Transverse colon (tissue), 4 donors: ENCODE data around the gene ZNF785. TPM values are rescaled to one million over a fixed set of nuclear protein-coding genes. Genes with fewer than 3 reads are reported as not detected.

Source experiments
- DNase-seq: peaks from one replicate; pipeline ENCODE4 v3.0.0-alpha.2; 2019
- H3K27ac ChIP-seq, 4 donors: fragments of 200-600 bp; sonication (generic); 2 replicates each; pipeline ENCODE4 v1.5.1; 2016 to 2018; ENCODE audit warnings: inconsistent platforms in 4 of 4
- H3K27me3 ChIP-seq: fragments of 200-600 bp; sonication (generic); 2 replicates; pipeline ENCODE4 v1.5.1; 2017; ENCODE audit warnings: inconsistent platforms
- H3K36me3 ChIP-seq, 4 donors: fragments of 200-600 bp; sonication (generic); 2 replicates each; pipeline ENCODE4 v1.5.1; 2017 to 2019; ENCODE audit warnings: inconsistent platforms in 4 of 4
- H3K4me1 ChIP-seq, 4 donors: fragments of 200-600 bp; sonication (generic); 2 replicates each; pipeline ENCODE4 v1.5.1; 2017 to 2020; ENCODE audit warnings: inconsistent platforms in 4 of 4
- H3K4me3 ChIP-seq, 4 donors: fragments of 200-600 bp; sonication (generic); 1 replicate in 1 of 4; 2 replicates in 3 of 4; pipeline versions ENCODE4 v1.5.1 to v1.6.1; 2017 to 2019; ENCODE audit warnings: inconsistent platforms in 4 of 4
- H3K9me3 ChIP-seq, 2 donors: fragments of 200-600 bp; sonication (generic); 2 replicates each; pipeline ENCODE4 v1.5.1; 2017 to 2019; ENCODE audit warnings: inconsistent platforms in 2 of 2
- EP300 ChIP-seq: sonication (generic); formaldehyde crosslinking; IDR thresholded peaks from one replicate; pipeline ENCODE4 v1.6.1; 2017; ENCODE audit warnings: antibody characterized with exemption, low read depth
- POLR2A ChIP-seq: fragments of 450-650 bp; IDR thresholded peaks from one replicate; pipeline ENCODE4 v1.6.1; 2016; ENCODE audit warnings: antibody characterized with exemption, mild to moderate bottlenecking, moderate library complexity
- POLR2AphosphoS5 ChIP-seq, 3 donors: sonication (generic); formaldehyde crosslinking; IDR thresholded peaks; one replicate each; pipeline ENCODE4 v1.6.1; 2016; ENCODE audit warnings: antibody characterized with exemption in 3 of 3
- WGBS, 2 donors: methylation state at CpG; one replicate each; pipeline ENCODE4 v1.1.5; 2018; ENCODE audit warnings: low coverage in 1 of 2; 5-methylcytosine and 5-hydroxymethylcytosine counted together
- in situ Hi-C, 4 donors: fragments of 200-750 bp; cut with MboI; loops; one replicate each; pipeline versions ENCODE4 v1.15.0 to v1.15.1; 2017; ENCODE audit warnings: low sequenced_read_pairs in 3 of 4, low pct_ligation_motif_present in 1 of 4, low pct_unique_long_range_greater_than_20kb in 1 of 4
- intact Hi-C: fragments of 100-400 bp; cut with DNase I; formaldehyde crosslinking; loops from one replicate; pipeline ENCODE4 v1.15.1; 2023; ENCODE audit warnings: low total_unique reads
- small RNA-seq, 4 donors: library from RNA; depleted of rRNA; stranded (forward); fragments of <200 nt; gene quantifications; one replicate each; pipeline ENCODE3, GENCODE V24; 2016
- total RNA-seq, 4 donors: library from RNA; depleted of rRNA; stranded (reverse); fragments of >200 nt; gene quantifications; one replicate each; pipeline ENCODE4 v1.1.0, GENCODE V29; 2016
- TF ChIP-seq, protein P1 (sequence below), 5 experiments: fragments of 200-600 bp in 3 of 5; fragments of 450-650 bp in 2 of 5; sonication (generic) in 3 of 5; IDR thresholded peaks; 1 replicate in 2 of 5; 2 replicates in 3 of 5; pipeline ENCODE4 v1.5.1; 2016 to 2017; ENCODE audit warnings: antibody characterized with exemption in 5 of 5, inconsistent platforms in 3 of 5, mild to moderate bottlenecking in 2 of 5, moderate library complexity in 1 of 5

ZNF785 gene
- total RNA-seq, 4 donors from 2014 or later, result 17.2 to 131 (median 20.5) TPM

DNA sequence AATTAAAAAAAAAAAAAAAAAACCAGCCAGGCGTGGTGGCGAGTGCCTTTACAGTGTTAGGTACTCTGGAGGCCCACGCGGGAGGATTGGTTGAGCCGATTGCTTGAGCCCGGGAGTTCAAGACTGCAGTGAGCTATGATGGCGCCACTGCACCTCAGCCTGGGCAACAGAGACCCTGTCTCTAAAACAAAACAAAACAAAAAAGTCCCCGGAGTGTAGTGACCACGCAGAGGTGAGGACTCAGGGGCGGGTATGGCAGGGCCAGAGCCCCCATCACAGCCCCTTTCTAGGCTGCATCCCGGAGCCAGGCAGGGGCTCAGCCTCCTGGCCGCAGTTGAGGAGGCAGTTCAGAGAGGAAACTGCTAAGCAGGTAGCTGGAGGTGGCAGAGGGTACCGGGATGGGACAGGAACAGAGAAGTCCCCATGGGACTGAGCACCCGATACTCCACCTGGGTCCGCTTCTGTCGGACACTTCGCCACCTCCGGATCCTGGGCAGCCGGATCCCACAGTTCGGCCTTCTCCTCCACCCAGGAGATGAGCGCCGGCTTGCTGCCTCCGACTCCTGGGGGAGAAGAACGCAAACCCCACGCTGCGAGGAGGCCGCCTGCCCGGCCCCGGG is 51.6 kb downstream of the ZNF785 start:
- TF ChIP-seq EP300 (no peak), POLR2A (no peak), POLR2AphosphoS5 (IDR thresholded peaks at IDR 0.05) (no peak)
- TF ChIP-seq, protein P1, sequence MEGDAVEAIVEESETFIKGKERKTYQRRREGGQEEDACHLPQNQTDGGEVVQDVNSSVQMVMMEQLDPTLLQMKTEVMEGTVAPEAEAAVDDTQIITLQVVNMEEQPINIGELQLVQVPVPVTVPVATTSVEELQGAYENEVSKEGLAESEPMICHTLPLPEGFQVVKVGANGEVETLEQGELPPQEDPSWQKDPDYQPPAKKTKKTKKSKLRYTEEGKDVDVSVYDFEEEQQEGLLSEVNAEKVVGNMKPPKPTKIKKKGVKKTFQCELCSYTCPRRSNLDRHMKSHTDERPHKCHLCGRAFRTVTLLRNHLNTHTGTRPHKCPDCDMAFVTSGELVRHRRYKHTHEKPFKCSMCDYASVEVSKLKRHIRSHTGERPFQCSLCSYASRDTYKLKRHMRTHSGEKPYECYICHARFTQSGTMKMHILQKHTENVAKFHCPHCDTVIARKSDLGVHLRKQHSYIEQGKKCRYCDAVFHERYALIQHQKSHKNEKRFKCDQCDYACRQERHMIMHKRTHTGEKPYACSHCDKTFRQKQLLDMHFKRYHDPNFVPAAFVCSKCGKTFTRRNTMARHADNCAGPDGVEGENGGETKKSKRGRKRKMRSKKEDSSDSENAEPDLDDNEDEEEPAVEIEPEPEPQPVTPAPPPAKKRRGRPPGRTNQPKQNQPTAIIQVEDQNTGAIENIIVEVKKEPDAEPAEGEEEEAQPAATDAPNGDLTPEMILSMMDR (IDR thresholded peaks at IDR 0.05), result no peak
- intact Hi-C loops (loop anchor here (1.0 kb wide), 1 partner anchor 24 kb away; the partner anchor contains the start of gene ZNF764), in situ Hi-C loops (no loop called here)
- H3K4me1 ChIP-seq, result peaks cover 9 to 35% (median 31%) of the 10 kb centered on the region in 4 donors
- H3K27ac ChIP-seq, result peak overlapping the region; percentile 93 to 96 (median 95)
- no peaks in the 10 kb centered on the region for H3K9me3 ChIP-seq
- H3K36me3 ChIP-seq, result peaks cover 0 to 12% (median 4%) of the 10 kb centered on the region in 4 donors
- no peak for DNase-seq
- H3K4me3 ChIP-seq, result peak overlapping the region; percentile 51 to 74 (median 60)
- H3K27me3 ChIP-seq, result no peaks in the 10 kb centered on the region
- WGBS, 2 donors, result 6 to 11% methylated on average over 9 to 27 of the region's 29 CpGs

DNA sequence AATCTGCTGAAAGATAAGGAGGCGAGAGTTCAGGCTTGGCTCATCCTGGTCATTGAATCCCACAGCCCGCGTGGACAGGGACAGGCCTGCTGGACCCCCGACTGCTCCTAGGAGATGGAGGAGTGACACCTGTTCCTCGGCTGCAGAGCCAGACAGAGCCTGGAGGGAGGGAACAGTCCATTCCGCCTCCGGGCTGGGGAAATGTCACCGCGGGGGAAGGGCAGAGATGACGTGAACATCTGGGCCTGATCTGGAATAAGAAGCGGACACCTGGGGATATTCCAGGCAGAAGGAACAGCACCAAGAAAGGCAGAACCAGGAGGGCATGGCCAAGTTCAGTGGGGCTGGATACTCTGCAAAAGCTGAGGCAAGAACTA is 52.4 kb downstream of the ZNF785 start:
- H3K4me1 ChIP-seq, result peaks cover 12 to 40% (median 35%) of the 10 kb centered on the region in 4 donors
- peak overlapping the region; percentile 93 to 96 (median 95) for H3K27ac ChIP-seq
- in situ Hi-C loops, result no loop called here
- DNase-seq, result no peak
- no peaks in the 10 kb centered on the region for H3K27me3 ChIP-seq
- H3K36me3 ChIP-seq, result peaks cover 0 to 12% (median 4%) of the 10 kb centered on the region in 4 donors
- no peaks in the 10 kb centered on the region for H3K9me3 ChIP-seq
- TF ChIP-seq EP300 (no peak), POLR2AphosphoS5 (IDR thresholded peaks at IDR 0.05) (no peak), POLR2A (peak; percentile 15)
- TF ChIP-seq, protein P1 (IDR thresholded peaks at IDR 0.05), result no peak
- intact Hi-C loops, result no loop called here
- H3K4me3 ChIP-seq, result peak overlapping the region in 1 of 4 donors; percentile 65
- WGBS, 2 donors, result 74% methylated on average over 11 of the region's 11 CpGs; no CpG with 5 or more reads in 1 of the 2 donors

DNA sequence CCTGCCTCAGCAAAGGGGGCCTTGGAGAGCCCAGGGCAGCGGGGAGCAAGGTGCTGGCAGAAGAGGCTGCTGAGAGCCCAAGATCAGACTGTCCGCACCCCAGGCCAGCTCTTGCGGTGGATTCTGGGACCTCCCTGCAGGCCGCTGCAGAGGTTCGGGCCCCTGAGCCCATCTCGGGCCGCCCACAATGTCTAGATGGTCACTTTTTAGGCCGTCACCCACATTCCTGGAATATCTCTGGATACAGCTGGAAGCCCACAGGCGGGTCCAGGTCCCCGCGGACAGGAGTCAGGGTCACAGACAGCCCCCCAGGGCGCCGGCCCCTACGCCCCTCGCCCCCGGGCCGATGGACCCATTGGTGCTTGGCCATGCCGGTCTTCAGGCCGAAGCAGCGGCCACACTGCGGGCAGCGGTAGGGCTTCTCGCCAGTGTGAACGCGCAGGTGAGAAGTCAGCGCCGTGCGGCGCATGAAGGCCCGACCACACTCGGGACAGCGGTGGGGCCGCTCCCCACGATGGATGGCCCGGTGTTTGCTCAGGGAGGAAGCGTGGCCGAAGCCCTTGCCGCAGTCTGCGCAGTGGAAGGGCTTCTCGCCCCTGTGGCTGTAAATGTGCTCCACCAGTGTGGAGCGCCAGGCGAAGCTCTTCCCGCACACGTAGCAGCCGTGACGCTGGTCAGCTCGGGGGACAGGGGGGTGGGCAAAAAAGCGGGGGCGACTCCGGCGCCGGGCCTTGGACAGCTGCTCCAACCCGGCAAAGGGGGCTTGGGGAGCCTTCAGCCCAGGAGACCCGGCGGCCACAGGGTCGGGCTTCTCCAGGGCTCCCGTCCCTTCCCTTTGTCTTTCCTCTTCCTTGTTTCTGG is 53.0 kb downstream of the ZNF785 start:
- intact Hi-C loops, result no loop called here
- DNase-seq, result no peak
- H3K27me3 ChIP-seq, result no peaks in the 10 kb centered on the region
- H3K4me1 ChIP-seq, result peaks cover 19 to 47% (median 41%) of the 10 kb centered on the region in 4 donors
- no peaks in the 10 kb centered on the region for H3K9me3 ChIP-seq
- in situ Hi-C loops, result no loop called here
- peaks cover 0 to 12% (median 4%) of the 10 kb centered on the region in 4 donors for H3K36me3 ChIP-seq
- H3K4me3 ChIP-seq, result no peak overlapping the region
- WGBS, 2 donors, result 96 to 100% methylated on average over 1 to 56 of the region's 57 CpGs
- peak overlapping the region in 3 of 4 donors; percentile 93 to 95 (median 95) for H3K27ac ChIP-seq
- TF ChIP-seq POLR2A (no peak), POLR2AphosphoS5 (IDR thresholded peaks at IDR 0.05) (no peak), EP300 (no peak)
- TF ChIP-seq, protein P1 (IDR thresholded peaks at IDR 0.05), result no peak

Small RNA genes within 50 kb of the gene (small RNA-seq; reads per million reads assigned to genes)
- gene AC093249.1 (0 reads per million in 4 donors), gene AC093249.4 (0 reads per million in 4 donors)

Other genes with a start within 250 kb of the ZNF785 start
- gene CD2BP2, start 230.4 kb downstream of the ZNF785 start, total RNA-seq, result 10 to 100 TPM; 25.8 to 41.1 (median 33.0) TPM
- 10 to 100 TPM; 32.5 to 62.9 (median 40.3) TPM for gene TBC1D10B, start 215.2 kb downstream of the ZNF785 start, total RNA-seq
- 1 to 10 TPM in 1 of 4 donors, not detected in 3; 6.3 TPM for gene MYL11, start 210.9 kb downstream of the ZNF785 start, total RNA-seq
- 1 to 10 TPM; 2.8 to 9.8 (median 4.8) TPM for gene SEPTIN1, start 203.1 kb downstream of the ZNF785 start, total RNA-seq
- 10 to 100 TPM in 1 of 4 donors, 1 to 10 TPM in 2, not detected in 1; 5.8 to 10.5 (median 7.0) TPM for gene ZNF48, start 190.3 kb downstream of the ZNF785 start, total RNA-seq
- 10 to 100 TPM in 3 of 4 donors, 1 to 10 TPM in 1; 7.4 to 28.1 (median 15.1) TPM for gene ZNF771, start 178.1 kb downstream of the ZNF785 start, total RNA-seq
- 10 to 100 TPM; 35.2 to 74.1 (median 50.0) TPM for gene DCTPP1, start 155.7 kb downstream of the ZNF785 start, total RNA-seq
- 100 to 1,000 TPM in 3 of 4 donors, 10 to 100 TPM in 1; 86.7 to 218 (median 151) TPM for gene SEPHS2, start 139.8 kb downstream of the ZNF785 start, total RNA-seq
- 10 to 100 TPM in 2 of 4 donors, 1 to 10 TPM in 2; 1.8 to 33.7 (median 6.7) TPM for gene ITGAL, start 113.0 kb downstream of the ZNF785 start, total RNA-seq
- gene ZNF768, start 59.1 kb downstream of the ZNF785 start, total RNA-seq, result 100 to 1,000 TPM in 1 of 4 donors, 10 to 100 TPM in 3; 54.7 to 116 (median 74.9) TPM
- gene ZNF747, start 50.8 kb downstream of the ZNF785 start, total RNA-seq, result 10 to 100 TPM; 16.0 to 25.7 (median 16.8) TPM
- 10 to 100 TPM; 17.9 to 48.0 (median 23.2) TPM for gene ZNF764, start 27.3 kb downstream of the ZNF785 start, total RNA-seq
- 10 to 100 TPM; 22.9 to 64.3 (median 43.5) TPM for gene ZNF688, start 14.0 kb downstream of the ZNF785 start, total RNA-seq
- gene ZNF689, start 24.7 kb upstream of the ZNF785 start, total RNA-seq, result 10 to 100 TPM in 1 of 4 donors, 1 to 10 TPM in 3; 3.4 to 77.1 (median 8.1) TPM
- gene PRR14, start 65.3 kb upstream of the ZNF785 start, total RNA-seq, result 100 to 1,000 TPM in 2 of 4 donors, 10 to 100 TPM in 2; 42.9 to 154 (median 85.5) TPM
- 100 to 1,000 TPM in 1 of 4 donors, 10 to 100 TPM in 3; 54.6 to 114 (median 73.1) TPM for gene FBRS, start 72.7 kb upstream of the ZNF785 start, total RNA-seq
- gene SRCAP, start 113.5 kb upstream of the ZNF785 start, total RNA-seq, result 100 to 1,000 TPM in 1 of 4 donors, 10 to 100 TPM in 3; 43.8 to 135 (median 71.3) TPM
- 100 to 1,000 TPM in 1 of 4 donors, 10 to 100 TPM in 3; 41.1 to 152 (median 66.4) TPM for gene PHKG2, start 162.7 kb upstream of the ZNF785 start, total RNA-seq
- 10 to 100 TPM in 1 of 4 donors, 1 to 10 TPM in 3; 3.3 to 15.5 (median 6.0) TPM for gene CFAP119, start 176.4 kb upstream of the ZNF785 start, total RNA-seq
- gene RNF40, start 176.6 kb upstream of the ZNF785 start, total RNA-seq, result 100 to 1,000 TPM in 1 of 4 donors, 10 to 100 TPM in 3; 55.3 to 105 (median 77.8) TPM
- gene ZNF629, start 201.5 kb upstream of the ZNF785 start, total RNA-seq, result 10 to 100 TPM; 13.5 to 29.9 (median 16.4) TPM